ENCODE results near the gene TNNI2. TPM values are rescaled to one million over a fixed set of nuclear protein-coding genes. Genes with fewer than 3 reads are reported as not detected.

Gene TNNI2
- total and polyA plus RNA-seq, 9 donors = 0.41 to 1.2 (median 0.66) TPM; not detected in 5

- Histone ChIP-seq H3K4me3 (no peak within 1 kb of the TSS), H3K27ac (no peak within 1 kb of the TSS), H3K27me3 (no peaks in the 10 kb centered on the region), H3K4me1 (ENCODE audit: insufficient read depth) (peaks cover 7% of the 10 kb centered on the region), H3K36me3 (no peaks in the 10 kb centered on the region), H3K9me3 (no peaks in the 10 kb centered on the region)
- DNase-seq = no peak
- 85 to 87% (median 85%) methylated on average over 18 of the region's 18 CpGs for WGBS, 3 donors
- TF ChIP-seq EP300 (IDR thresholded peaks at IDR 0.05) = no peak
- no peak for TF ChIP-seq POLR2A (IDR thresholded peaks at IDR 0.05)
- TF ChIP-seq, protein P1, sequence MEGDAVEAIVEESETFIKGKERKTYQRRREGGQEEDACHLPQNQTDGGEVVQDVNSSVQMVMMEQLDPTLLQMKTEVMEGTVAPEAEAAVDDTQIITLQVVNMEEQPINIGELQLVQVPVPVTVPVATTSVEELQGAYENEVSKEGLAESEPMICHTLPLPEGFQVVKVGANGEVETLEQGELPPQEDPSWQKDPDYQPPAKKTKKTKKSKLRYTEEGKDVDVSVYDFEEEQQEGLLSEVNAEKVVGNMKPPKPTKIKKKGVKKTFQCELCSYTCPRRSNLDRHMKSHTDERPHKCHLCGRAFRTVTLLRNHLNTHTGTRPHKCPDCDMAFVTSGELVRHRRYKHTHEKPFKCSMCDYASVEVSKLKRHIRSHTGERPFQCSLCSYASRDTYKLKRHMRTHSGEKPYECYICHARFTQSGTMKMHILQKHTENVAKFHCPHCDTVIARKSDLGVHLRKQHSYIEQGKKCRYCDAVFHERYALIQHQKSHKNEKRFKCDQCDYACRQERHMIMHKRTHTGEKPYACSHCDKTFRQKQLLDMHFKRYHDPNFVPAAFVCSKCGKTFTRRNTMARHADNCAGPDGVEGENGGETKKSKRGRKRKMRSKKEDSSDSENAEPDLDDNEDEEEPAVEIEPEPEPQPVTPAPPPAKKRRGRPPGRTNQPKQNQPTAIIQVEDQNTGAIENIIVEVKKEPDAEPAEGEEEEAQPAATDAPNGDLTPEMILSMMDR (IDR thresholded peaks at IDR 0.05) = no peak
- intact Hi-C loops (cut with DNase I) = no loop called here
These were observed 14.1 kb downstream of the TNNI2 start, which contains the start of gene LSP1 for GRCh38 chr11:1852877-1853276. Gene LSP1 (plus strand): TSS chr11:1853084. CDS start chr11:1853145, 61 bp downstream.

- H3K27ac ChIP-seq = no peak overlapping the region
- no peak for TF ChIP-seq EP300 (IDR thresholded peaks at IDR 0.05)
- TF ChIP-seq, protein P1 (IDR thresholded peaks at IDR 0.05) = no peak
- TF ChIP-seq POLR2A (IDR thresholded peaks at IDR 0.05) = no peak
- intact Hi-C loops (cut with DNase I) = no loop called here
- no peaks in the 10 kb centered on the region for H3K9me3 ChIP-seq
- peaks cover 2% of the 10 kb centered on the region for H3K4me1 ChIP-seq (ENCODE audit: insufficient read depth)
- DNase-seq = no peak
- no peaks in the 10 kb centered on the region for H3K27me3 ChIP-seq
- 88 to 89% (median 88%) methylated on average over 19 of the region's 19 CpGs for WGBS, 3 donors
- no peak overlapping the region for H3K4me3 ChIP-seq
- H3K36me3 ChIP-seq = no peaks in the 10 kb centered on the region
These were observed 14.8 kb downstream of the TNNI2 start for GRCh38 chr11:1853376-1854131.

GRCh38 chr11:1854132-1854948, 15.6 kb downstream of the TNNI2 start:
- TF ChIP-seq EP300 (IDR thresholded peaks at IDR 0.05) (no peak), POLR2A (IDR thresholded peaks at IDR 0.05) (no peak)
- 74 to 85% (median 79%) methylated on average over 25 to 27 of the region's 27 CpGs for WGBS, 3 donors
- Histone ChIP-seq H3K4me1 (ENCODE audit: insufficient read depth) (no peaks in the 10 kb centered on the region), H3K36me3 (no peaks in the 10 kb centered on the region), H3K27me3 (no peaks in the 10 kb centered on the region), H3K9me3 (no peaks in the 10 kb centered on the region), H3K27ac (no peak overlapping the region), H3K4me3 (no peak overlapping the region)
- intact Hi-C loops (cut with DNase I) = no loop called here
- DNase-seq = no peak

GRCh38 chr11:1854949-1855885, 16.4 kb downstream of the TNNI2 start:
- H3K4me1 ChIP-seq (ENCODE audit: insufficient read depth) = no peaks in the 10 kb centered on the region
- H3K9me3 ChIP-seq = no peaks in the 10 kb centered on the region
- no peak for TF ChIP-seq EP300 (IDR thresholded peaks at IDR 0.05)
- TF ChIP-seq, protein P1 (IDR thresholded peaks at IDR 0.05) = no peak
- 70 to 82% (median 82%) methylated on average over 25 to 26 of the region's 26 CpGs for WGBS, 3 donors
- no peak overlapping the region for H3K4me3 ChIP-seq
- no peaks in the 10 kb centered on the region for H3K27me3 ChIP-seq
- DNase-seq = no peak
- H3K36me3 ChIP-seq = no peaks in the 10 kb centered on the region
- intact Hi-C loops (cut with DNase I) = no loop called here
- no peak overlapping the region for H3K27ac ChIP-seq
